ENCODE measurements around the gene GSDME. TPM values are rescaled to one million over a fixed set of nuclear protein-coding genes. Genes with fewer than 3 reads are reported as not detected.

Gene GSDME
- polyA plus RNA-seq, 12 donors, result 6.8 to 16.1 (median 9.5) TPM; not detected in 1

- no peak for DNase-seq
Measured at GRCh38 chr7:24656608-24657007, 100.7 kb downstream of the GSDME start.

- no peak for DNase-seq
Measured at GRCh38 chr7:24654305-24654704, 103.0 kb downstream of the GSDME start.

GRCh38 chr7:24653316-24654085 lies 103.8 kb downstream of the GSDME start:
- DNase-seq, result no peak

GRCh38 chr7:24652251-24652939 lies 104.9 kb downstream of the GSDME start:
- no peak for DNase-seq

Other genes starting within 250 kb of the GSDME start
- gene PALS2, start 184.0 kb downstream of the GSDME start, polyA plus RNA-seq (ENCODE audit: insufficient read length in 12 of 12), result 10 to 100 TPM in 1 of 12 donors, 1 to 10 TPM in 10, not detected in 1; 4.7 to 11.3 (median 7.2) TPM
- 10 to 100 TPM in 1 of 12 donors, 1 to 10 TPM in 10, not detected in 1; 2.5 to 10.3 (median 4.9) TPM for gene OSBPL3, start 222.7 kb upstream of the GSDME start, polyA plus RNA-seq (ENCODE audit: insufficient read length in 12 of 12)